ENCODE results near the gene LINC00237.

Gene LINC00237

GRCh38 chr20:21106171-21107017, at the start of gene LINC00237:
Gene LINC00237, minus strand, starts transcription at chr20:21106358.
- DNase-seq, result no peak

- no peak for DNase-seq
These were observed 49.1 kb upstream of the LINC00237 start for GRCh38 chr20:21155268-21155667.

- no peak for DNase-seq
These were observed 48.5 kb upstream of the LINC00237 start for GRCh38 chr20:21154692-21155091.

GRCh38 chr20:21151791-21152190, 45.6 kb upstream of the LINC00237 start:
- no peak for DNase-seq

- DNase-seq, result no peak
These were observed 43.2 kb upstream of the LINC00237 start for GRCh38 chr20:21149344-21149743.

GRCh38 chr20:21147593-21147992, 41.4 kb upstream of the LINC00237 start:
- no peak for DNase-seq

- DNase-seq, result no peak
These were observed 40.1 kb upstream of the LINC00237 start for GRCh38 chr20:21146215-21146614.

- DNase-seq, result no peak
These were observed 39.3 kb upstream of the LINC00237 start for GRCh38 chr20:21145424-21145823.

GRCh38 chr20:21143194-21143890, 37.2 kb upstream of the LINC00237 start:
- no peak for DNase-seq

- DNase-seq, result no peak
These were observed 35.7 kb upstream of the LINC00237 start for GRCh38 chr20:21141825-21142224.

- no peak for DNase-seq
These were observed 33.9 kb upstream of the LINC00237 start for GRCh38 chr20:21139881-21140566.

GRCh38 chr20:21137078-21137477, 30.9 kb upstream of the LINC00237 start:
- no peak for DNase-seq

GRCh38 chr20:21136015-21136732, 30.0 kb upstream of the LINC00237 start:
- no peak for DNase-seq

GRCh38 chr20:21134883-21135493, 28.8 kb upstream of the LINC00237 start:
- no peak for DNase-seq

- no peak for DNase-seq
These were observed 27.9 kb upstream of the LINC00237 start for GRCh38 chr20:21133917-21134622.

- no peak for DNase-seq
These were observed 27.2 kb upstream of the LINC00237 start for GRCh38 chr20:21133404-21133803.

GRCh38 chr20:21129861-21130260, 23.7 kb upstream of the LINC00237 start:
- no peak for DNase-seq

- DNase-seq, result no peak
These were observed 21.2 kb upstream of the LINC00237 start for GRCh38 chr20:21127201-21127981.

GRCh38 chr20:21126581-21126870, 20.4 kb upstream of the LINC00237 start:
- DNase-seq, result no peak

- DNase-seq, result peak; percentile 96
These were observed 19.9 kb upstream of the LINC00237 start, which contains the start of gene KIZ for GRCh38 chr20:21125849-21126580. Gene KIZ, plus strand, starts transcription at chr20:21126082. Its CDS starts 34 bp downstream, at chr20:21126116.
